ENCODE results near the gene POLA1.

GRCh38 chrX:24775891-24776290, 82.2 kb downstream of the POLA1 start:
- TF ChIP-seq POLR2A (IDR thresholded peaks at IDR 0.05) = no peak
- no peak for TF ChIP-seq CTCF (IDR thresholded peaks at IDR 0.05)
